WTC11 (cell line): ENCODE results near the gene IRX4.

Experiments
- MAX ChIP-seq: sonication (generic); formaldehyde crosslinking; IDR thresholded peaks from 2 replicates; pipeline ENCODE4 v1.8.0; 2022; ENCODE audit warnings: mild to moderate bottlenecking, missing genetic modification reagents
- SOX15 ChIP-seq: fragments of 250-450 bp; sonication (Bioruptor Pico); IDR thresholded peaks from 2 replicates; pipeline ENCODE4 v1.9.0; 2021; ENCODE audit warnings: mild to moderate bottlenecking
- SP1 ChIP-seq: sonication (generic); formaldehyde crosslinking; conservative IDR thresholded peaks from 2 replicates; pipeline ENCODE4 v1.8.1; 2022; ENCODE audit warnings: missing genetic modification reagents
- STAT6 ChIP-seq: sonication (generic); formaldehyde crosslinking; conservative IDR thresholded peaks from 2 replicates; pipeline ENCODE4 v1.8.1; 2023; ENCODE audit warnings: mild to moderate bottlenecking, low read depth, missing genetic modification reagents, moderate library complexity
- TF ChIP-seq, protein P1 (sequence below): sonication (generic); formaldehyde crosslinking; IDR thresholded peaks from 2 replicates; pipeline ENCODE4 v1.8.1; 2022; ENCODE audit warnings: mild to moderate bottlenecking, moderate library complexity, missing genetic modification reagents

- no peak for TF ChIP-seq MAX (CRISPR knock-in tag)
- no peak for TF ChIP-seq SOX15
- peak; percentile 68 for TF ChIP-seq SP1 (CRISPR knock-in tag)
- no peak for TF ChIP-seq STAT6 (CRISPR knock-in tag)
- TF ChIP-seq, protein P1, sequence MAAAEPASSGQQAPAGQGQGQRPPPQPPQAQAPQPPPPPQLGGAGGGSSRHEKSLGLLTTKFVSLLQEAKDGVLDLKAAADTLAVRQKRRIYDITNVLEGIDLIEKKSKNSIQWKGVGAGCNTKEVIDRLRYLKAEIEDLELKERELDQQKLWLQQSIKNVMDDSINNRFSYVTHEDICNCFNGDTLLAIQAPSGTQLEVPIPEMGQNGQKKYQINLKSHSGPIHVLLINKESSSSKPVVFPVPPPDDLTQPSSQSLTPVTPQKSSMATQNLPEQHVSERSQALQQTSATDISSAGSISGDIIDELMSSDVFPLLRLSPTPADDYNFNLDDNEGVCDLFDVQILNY (CRISPR knock-in tag) = no peak
Measured at GRCh38 chr5:1931604-1932231, 49.0 kb upstream of the IRX4 start.
